Endothelial cell of umbilical vein (primary cell): Measurements from ENCODE around the gene CFAP68. TPM values are rescaled to one million over a fixed set of nuclear protein-coding genes. Genes with fewer than 3 reads are reported as not detected.

Experiments
- Bru-seq: library from RNA; stranded (reverse); fragments of 400-500 nt; gene quantifications from one replicate; lab custom pipeline; 2021; lab: Mats Ljungman, UMichigan
- BruChase-seq, 2 experiments: library from RNA; stranded (reverse); fragments of 400-500 nt; gene quantifications; one replicate each; lab custom pipeline; 2021; lab: Mats Ljungman, UMichigan
- BruUV-seq: library from RNA; stranded (reverse); fragments of 400-500 nt; replicated peaks from 2 replicates; lab custom pipeline; 2021; lab: Mats Ljungman, UMichigan
- CTCF ChIA-PET: fragments of 300-600, 350-600 bp; sonication (Branson Sonifier 250); formaldehyde crosslinking; loops from one replicate; lab custom pipeline; 2021; ENCODE audit warnings: antibody characterized with exemption, inconsistent platforms; lab: Charles Lee
- POLR2A ChIA-PET: fragments of 300-600, 350-600 bp; sonication (Branson Sonifier 250); formaldehyde crosslinking; loops from one replicate; lab custom pipeline; 2021; ENCODE audit warnings: antibody characterized with exemption, inconsistent platforms; lab: Charles Lee
- DNase-seq: peaks from one replicate; pipeline ENCODE4 v3.0.0-alpha.2; 2011; ENCODE audit warnings: low read depth, low spot score
- FAIRE-seq: peaks from 2 replicates; lab custom pipeline; 2011; peaks lifted over from hg19 to GRCh38; lab: Jason Lieb, UNC
- H2AFZ ChIP-seq: 2 replicates; pipeline ENCODE4 v1.6.0; 2012; ENCODE audit warnings: low read depth, low read length, control low read depth, inconsistent platforms
- H3K27ac ChIP-seq: 2 replicates; pipeline ENCODE4 v1.5.1; 2011; ENCODE audit warnings: low read depth, mild to moderate bottlenecking, control low read depth, low read length, moderate library complexity; ENCODE audit not compliant: insufficient read depth
- H3K27me3 ChIP-seq, 2 experiments: 2 replicates each; pipeline versions ENCODE4 v1.6.0 to v1.6.1; 2011; ENCODE audit warnings: low read length in 2 of 2, mixed read lengths in 1 of 2; ENCODE audit not compliant: control insufficient read depth in 2 of 2, insufficient read depth in 2 of 2
- H3K36me3 ChIP-seq, 2 experiments: 2 replicates in 1 of 2; 3 replicates in 1 of 2; pipeline ENCODE4 v1.5.1; 2011; ENCODE audit warnings: low read length in 2 of 2, mild to moderate bottlenecking in 1 of 2, moderate library complexity in 1 of 2; ENCODE audit not compliant: control insufficient read depth in 2 of 2, insufficient read depth in 2 of 2; ENCODE audit errors: extremely low read depth in 1 of 2
- H3K4me1 ChIP-seq: 3 replicates; pipeline ENCODE4 v1.5.1; 2011; ENCODE audit warnings: mild to moderate bottlenecking, low read length; ENCODE audit not compliant: control insufficient read depth, insufficient read depth; ENCODE audit errors: extremely low read depth
- H3K4me2 ChIP-seq: 2 replicates; pipeline ENCODE4 v1.6.1; 2011; ENCODE audit warnings: low read length, control low read depth, mixed read lengths; ENCODE audit not compliant: insufficient read depth
- H3K4me3 ChIP-seq, 3 experiments: fragments of 200-600 bp in 1 of 3; sonication (generic), shearing (Covaris generic) in 1 of 3; replicated peaks in 1 of 3; 2 replicates each; pipeline ENCODE4 v1.5.1; 2011 to 2016; ENCODE audit warnings: control low read depth in 3 of 3, low read length in 3 of 3, mild to moderate bottlenecking in 2 of 3, inconsistent platforms in 1 of 3, low read depth in 1 of 3, moderate library complexity in 1 of 3; ENCODE audit not compliant: insufficient read depth in 1 of 3
- H3K79me2 ChIP-seq: 2 replicates; pipeline ENCODE4 v1.6.0; 2012; ENCODE audit warnings: low read length, inconsistent platforms; ENCODE audit not compliant: control insufficient read depth, insufficient read depth
- H3K9ac ChIP-seq: replicated peaks from 2 replicates; pipeline ENCODE3; 2011; ENCODE audit warnings: low read length, control low read depth; ENCODE audit not compliant: insufficient read depth; ENCODE audit errors: extremely low read depth
- H3K9me1 ChIP-seq: replicated peaks from 3 replicates; pipeline ENCODE4 v1.6.0; 2011; ENCODE audit warnings: mild to moderate bottlenecking, low read length; ENCODE audit not compliant: control insufficient read depth, insufficient read depth; ENCODE audit errors: extremely low read depth
- H3K9me3 ChIP-seq: replicated peaks from 2 replicates; pipeline ENCODE4 v1.5.1; 2012; ENCODE audit warnings: low read length, inconsistent platforms; ENCODE audit not compliant: control insufficient read depth, insufficient read depth
- H4K20me1 ChIP-seq: replicated peaks from 2 replicates; pipeline ENCODE3; 2011; ENCODE audit warnings: mild to moderate bottlenecking, low read length; ENCODE audit not compliant: control insufficient read depth, insufficient read depth; ENCODE audit errors: extremely low read depth
- EZH2 ChIP-seq: IDR thresholded peaks from 2 replicates; pipeline ENCODE4 v1.6.1; 2012; ENCODE audit warnings: borderline replicate concordance, low read depth, mild to moderate bottlenecking, moderate library complexity, low read length, inconsistent platforms; ENCODE audit not compliant: severe bottlenecking
- FOS ChIP-seq: IDR thresholded peaks from 2 replicates; pipeline ENCODE4 v1.6.1; 2011; ENCODE audit warnings: mild to moderate bottlenecking, low read length, moderate library complexity, borderline replicate concordance; ENCODE audit not compliant: insufficient read depth
- GATA2 ChIP-seq: IDR thresholded peaks from 2 replicates; pipeline ENCODE4 v1.7.0; 2011; ENCODE audit warnings: low read depth, mild to moderate bottlenecking, moderate library complexity, mixed read lengths, low read length; ENCODE audit not compliant: insufficient read length, insufficient read depth
- JUN ChIP-seq: IDR thresholded peaks from 2 replicates; pipeline ENCODE4 v1.6.1; 2011; ENCODE audit warnings: borderline replicate concordance, low read depth; ENCODE audit not compliant: insufficient read length, insufficient read depth
- MYC ChIP-seq: IDR thresholded peaks from one replicate; pipeline ENCODE4 v1.6.1; 2011; ENCODE audit warnings: mild to moderate bottlenecking, low read depth, low read length
- POLR2A ChIP-seq: IDR thresholded peaks from 2 replicates; pipeline ENCODE4 v1.6.1; 2012; ENCODE audit warnings: low read depth, mild to moderate bottlenecking, control low read depth, low read length
- POLR2AphosphoS5 ChIP-seq: IDR thresholded peaks from 2 replicates; pipeline ENCODE4 v1.6.1; 2012; ENCODE audit warnings: low read depth, mild to moderate bottlenecking, control low read depth, low read length, moderate library complexity; ENCODE audit not compliant: insufficient read depth
- dilution Hi-C: fragments of 300-500 bp; cut with MboI; formaldehyde crosslinking; loops from one replicate; pipeline ENCODE4 v1.15.0; 2019; ENCODE audit warnings: low sequenced_read_pairs; ENCODE audit not compliant: extremely low pct_ligation_motif_present
- intact Hi-C: fragments of 100-400 bp; cut with micrococcal nuclease; formaldehyde crosslinking; loops from one replicate; pipeline ENCODE4 v1.10.0; 2022
- long read RNA-seq: library from polyadenylated mRNA; stranded (forward); transcript quantifications from one replicate; pipeline ENCODE4 v2.0.0, GENCODE V29; 2021
- polyA minus RNA-seq, 3 experiments: library from RNA; depleted of rRNA, polyadenylated mRNA; stranded (reverse); fragments of >200 nt; gene quantifications; 1 replicate in 1 of 3; 2 replicates in 2 of 3; pipeline ENCODE4 v1.2.3, GENCODE V29; 2011
- polyA plus RNA-seq, 4 experiments: library from polyadenylated mRNA; depleted of rRNA in 3 of 4; stranded (reverse) in 3 of 4; unstranded in 1 of 4; fragments of >200 nt; gene quantifications; 2 replicates each; pipeline versions ENCODE4 v1.2.1 to v1.2.3, GENCODE V29; 2011 to 2012; ENCODE audit warnings: missing spikeins in 1 of 4
- total RNA-seq: library from RNA; stranded (reverse); gene quantifications from 2 replicates; pipeline ENCODE4 v1.2.3, GENCODE V29; 2021
- TF ChIP-seq, protein P1 (sequence below): IDR thresholded peaks from 2 replicates; pipeline ENCODE4 v1.6.1; 2011; ENCODE audit not compliant: insufficient read depth, insufficient read length
- TF ChIP-seq, protein P2 (sequence below), 2 donors: IDR thresholded peaks; 1 replicate in 1 of 2; 2 replicates in 1 of 2; pipeline ENCODE4 v1.5.1; 2011; ENCODE audit warnings: low read length in 2 of 2, mild to moderate bottlenecking in 2 of 2, moderate library complexity in 2 of 2, control low read depth in 1 of 2, inconsistent platforms in 1 of 2, low read depth in 1 of 2; ENCODE audit not compliant: insufficient read depth in 1 of 2; ENCODE audit errors: extremely low read depth in 1 of 2

Gene CFAP68, protein sequence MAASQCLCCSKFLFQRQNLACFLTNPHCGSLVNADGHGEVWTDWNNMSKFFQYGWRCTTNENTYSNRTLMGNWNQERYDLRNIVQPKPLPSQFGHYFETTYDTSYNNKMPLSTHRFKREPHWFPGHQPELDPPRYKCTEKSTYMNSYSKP
- 7.4 TPM in 2 replicates for total RNA-seq
- 9.0 and 10.6 TPM in 2 replicates for polyA plus RNA-seq
- 9.1 and 9.9 TPM in 2 replicates for polyA plus RNA-seq (2011; cell fraction: cytosol; rRNA removed)
- polyA plus RNA-seq (2011; cell fraction: nucleus; rRNA removed), result 2.7 and 3.2 TPM in 2 replicates
- 15.1 and 15.3 TPM in 2 replicates for polyA plus RNA-seq (2012)
- 1.7 and 7.5 TPM in 2 replicates for polyA minus RNA-seq
- polyA minus RNA-seq (2011; cell fraction: cytosol; rRNA and poly(A)+ RNA removed), result 3.9 TPM
- polyA minus RNA-seq (2011; cell fraction: nucleus; rRNA and poly(A)+ RNA removed), result 1.5 and 1.9 TPM in 2 replicates
- Bru-seq, nascent RNA, result percentile 37 among the genes with signal in this experiment
- BruChase-seq, experiment 1, labeled RNA remaining after a 6-hour chase, result percentile 43 among the genes with signal in this experiment
- BruChase-seq, experiment 2, labeled RNA remaining after a 2-hour chase, result percentile 31 among the genes with signal in this experiment
- long read RNA-seq, transcript C11orf1-202 (4 exons, 534 nt), result major isoform, 8 of 13 reads
- long read RNA-seq, partial matches to known transcripts, result 0 of 13 reads
- long read RNA-seq, other reads (novel, unspliced or antisense), result 1 of 13 reads

DNA sequence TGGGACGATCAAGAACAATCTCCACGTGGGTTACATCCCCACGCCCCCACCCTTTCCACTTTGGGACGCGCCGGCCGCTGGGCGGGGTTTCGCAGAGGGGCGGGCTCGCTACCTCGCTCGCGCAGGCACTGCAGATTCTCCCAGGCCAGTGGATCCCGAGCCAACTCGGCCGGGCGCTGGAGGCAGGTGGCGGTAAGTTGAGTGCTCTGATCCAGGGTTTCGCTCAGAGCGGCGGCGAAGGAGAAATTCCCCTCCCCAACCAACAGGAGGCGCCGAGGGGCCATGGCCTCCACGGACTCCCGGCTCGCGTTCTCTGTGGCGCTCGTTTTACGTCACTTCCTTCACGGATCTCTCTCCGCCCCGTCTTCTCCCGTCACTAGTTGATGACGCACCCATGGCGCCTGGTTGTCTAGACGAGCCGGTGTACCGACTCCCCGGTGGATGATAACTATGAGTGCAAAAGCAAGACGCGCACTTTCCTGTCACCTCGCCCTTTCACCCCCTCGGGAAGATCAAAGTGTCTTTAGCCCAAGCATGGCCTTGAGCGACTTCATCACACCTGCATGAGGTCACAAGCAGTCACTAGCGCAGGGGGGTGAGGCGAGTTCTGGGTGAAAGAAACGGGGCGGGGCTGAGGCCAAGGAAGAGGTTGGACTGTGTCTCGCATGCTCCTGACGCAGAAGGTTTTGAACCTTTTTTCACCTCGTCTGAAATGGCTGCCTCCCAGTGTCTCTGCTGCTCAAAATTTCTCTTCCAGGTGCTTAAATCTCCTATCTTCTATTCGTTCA is at the start of gene CFAP68, which contains the start of gene FDXACB1:
CFAP68 (plus strand) TSS at position 693 of the 788 bp plus-strand sequence; CDS start at position 713, 20 bp downstream.
FDXACB1 (minus strand) TSS at position 317 of the 788 bp plus-strand sequence; CDS start at position 284, 33 bp downstream.
- peak; percentile 97 for FAIRE-seq
- Histone ChIP-seq H3K36me3 (no peaks in the 10 kb centered on the region), H4K20me1 (no peaks in the 10 kb centered on the region), H3K27me3 (no peaks in the 10 kb centered on the region), H3K79me2 (no peaks in the 10 kb centered on the region), H3K9me3 (no peaks in the 10 kb centered on the region), H3K4me3 (peak within 1 kb of the TSS; percentile 53 to 84 (median 62)), H3K9me1 (no peaks in the 10 kb centered on the region), H3K9ac (peak within 1 kb of the TSS; percentile 95), H3K4me2 (peak within 1 kb of the TSS; percentile 92), H3K4me1 (peaks cover 21% of the 10 kb centered on the region), H3K27ac (peak within 1 kb of the TSS; percentile 93), H2AFZ (peak within 1 kb of the TSS; percentile 86)
- CTCF ChIA-PET, result interaction anchor here (1.1 to 1.7 kb wide), 2 partner anchors 8 to 103 kb away, joined by 3 to 10 read pairs; partner anchors contain the start of gene ALG9
- intact Hi-C loops, result loop anchor here (1.0 to 2.0 kb wide), 13 partner anchors 48 to 401 kb away; partner anchors contain the start of genes BCO2, DIXDC1, DLAT and NKAPD1
- BruUV-seq, result TSS peak; percentile 87
- TF ChIP-seq, protein P1, sequence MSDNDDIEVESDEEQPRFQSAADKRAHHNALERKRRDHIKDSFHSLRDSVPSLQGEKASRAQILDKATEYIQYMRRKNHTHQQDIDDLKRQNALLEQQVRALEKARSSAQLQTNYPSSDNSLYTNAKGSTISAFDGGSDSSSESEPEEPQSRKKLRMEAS, result peak; percentile 16
- TF ChIP-seq, protein P2, sequence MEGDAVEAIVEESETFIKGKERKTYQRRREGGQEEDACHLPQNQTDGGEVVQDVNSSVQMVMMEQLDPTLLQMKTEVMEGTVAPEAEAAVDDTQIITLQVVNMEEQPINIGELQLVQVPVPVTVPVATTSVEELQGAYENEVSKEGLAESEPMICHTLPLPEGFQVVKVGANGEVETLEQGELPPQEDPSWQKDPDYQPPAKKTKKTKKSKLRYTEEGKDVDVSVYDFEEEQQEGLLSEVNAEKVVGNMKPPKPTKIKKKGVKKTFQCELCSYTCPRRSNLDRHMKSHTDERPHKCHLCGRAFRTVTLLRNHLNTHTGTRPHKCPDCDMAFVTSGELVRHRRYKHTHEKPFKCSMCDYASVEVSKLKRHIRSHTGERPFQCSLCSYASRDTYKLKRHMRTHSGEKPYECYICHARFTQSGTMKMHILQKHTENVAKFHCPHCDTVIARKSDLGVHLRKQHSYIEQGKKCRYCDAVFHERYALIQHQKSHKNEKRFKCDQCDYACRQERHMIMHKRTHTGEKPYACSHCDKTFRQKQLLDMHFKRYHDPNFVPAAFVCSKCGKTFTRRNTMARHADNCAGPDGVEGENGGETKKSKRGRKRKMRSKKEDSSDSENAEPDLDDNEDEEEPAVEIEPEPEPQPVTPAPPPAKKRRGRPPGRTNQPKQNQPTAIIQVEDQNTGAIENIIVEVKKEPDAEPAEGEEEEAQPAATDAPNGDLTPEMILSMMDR (IDR thresholded peaks at IDR 0.05; ENCODE audit: extremely low read depth in 1 of 2, insufficient read depth in 1 of 2, low read depth in 1 of 2, low read length in 2 of 2), result peak; percentile 97 to 98
- TF ChIP-seq POLR2A, result peak; percentile 69
- peak; percentile 66 for TF ChIP-seq POLR2AphosphoS5
- TF ChIP-seq FOS, result peak; percentile 27
- TF ChIP-seq EZH2, result no peak
- TF ChIP-seq GATA2, result no peak
- TF ChIP-seq JUN, result peak; percentile 39
- TF ChIP-seq MYC, result no peak
- dilution Hi-C loops, result no loop called here
- POLR2A ChIA-PET, result no interaction called here
- DNase-seq, result peak; percentile 98
